ENCODE results near the gene MARCHF2.
A peak's percentile ranks its signal among the peaks of the same experiment; 100 is the strongest.
"Not testable (repeated sequence)": the region's sequence is repeated elsewhere in the genome, so short reads cannot be mapped to it uniquely, and the experiment has no call there.

MARCHF2 gene

DNA sequence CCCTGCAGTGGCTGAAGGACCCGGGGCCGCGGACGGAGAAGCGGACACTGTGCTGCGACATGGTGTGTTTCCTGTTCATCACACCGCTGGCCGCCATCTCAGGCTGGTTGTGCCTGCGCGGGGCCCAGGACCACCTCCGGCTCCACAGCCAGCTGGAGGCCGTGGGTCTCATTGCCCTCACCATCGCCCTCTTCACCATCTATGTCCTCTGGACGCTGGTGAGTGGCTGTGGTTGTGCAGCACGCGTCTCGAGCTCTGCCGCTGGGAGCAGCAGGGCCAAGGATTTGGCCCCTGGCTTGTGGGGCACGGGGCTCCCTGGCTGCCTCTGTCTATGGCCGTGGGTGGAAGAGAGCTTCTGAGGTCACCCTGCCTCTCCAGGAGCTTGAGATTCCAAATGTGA, 17.5 kb downstream of the MARCHF2 start:
- no peak for ATAC-seq
- no peak for TF ChIP-seq ZNF70 (CRISPR knock-in tag; IDR thresholded peaks at IDR 0.05)

DNA sequence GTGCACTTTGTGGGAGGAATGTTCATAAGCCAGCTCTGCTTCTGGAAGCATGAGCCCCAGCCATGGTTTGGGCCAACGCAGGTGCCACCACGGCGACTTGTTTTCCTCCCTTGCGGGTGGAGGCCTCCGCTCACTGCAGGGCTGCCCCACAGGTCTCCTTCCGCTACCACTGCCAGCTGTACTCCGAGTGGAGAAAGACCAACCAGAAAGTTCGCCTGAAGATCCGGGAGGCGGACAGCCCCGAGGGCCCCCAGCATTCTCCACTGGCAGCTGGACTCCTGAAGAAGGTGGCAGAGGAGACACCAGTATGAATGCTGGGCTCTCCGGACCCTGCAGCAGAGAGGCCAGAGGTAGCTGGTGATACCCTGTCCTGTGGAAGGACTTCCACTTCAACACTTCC, 25.1 kb downstream of the MARCHF2 start:
- ATAC-seq = no peak
- TF ChIP-seq, protein P1, sequence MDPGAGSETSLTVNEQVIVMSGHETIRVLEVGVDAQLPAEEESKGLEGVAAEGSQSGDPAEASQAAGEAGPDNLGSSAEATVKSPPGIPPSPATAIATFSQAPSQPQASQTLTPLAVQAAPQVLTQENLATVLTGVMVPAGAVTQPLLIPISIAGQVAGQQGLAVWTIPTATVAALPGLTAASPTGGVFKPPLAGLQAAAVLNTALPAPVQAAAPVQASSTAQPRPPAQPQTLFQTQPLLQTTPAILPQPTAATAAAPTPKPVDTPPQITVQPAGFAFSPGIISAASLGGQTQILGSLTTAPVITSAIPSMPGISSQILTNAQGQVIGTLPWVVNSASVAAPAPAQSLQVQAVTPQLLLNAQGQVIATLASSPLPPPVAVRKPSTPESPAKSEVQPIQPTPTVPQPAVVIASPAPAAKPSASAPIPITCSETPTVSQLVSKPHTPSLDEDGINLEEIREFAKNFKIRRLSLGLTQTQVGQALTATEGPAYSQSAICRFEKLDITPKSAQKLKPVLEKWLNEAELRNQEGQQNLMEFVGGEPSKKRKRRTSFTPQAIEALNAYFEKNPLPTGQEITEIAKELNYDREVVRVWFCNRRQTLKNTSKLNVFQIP (CRISPR knock-in tag; IDR thresholded peaks at IDR 0.05; ENCODE audit: borderline replicate concordance, low read depth) = no peak
- TF ChIP-seq RARB (CRISPR knock-in tag; IDR thresholded peaks at IDR 0.05) (no peak), ZC3H10 (CRISPR knock-in tag; IDR thresholded peaks at IDR 0.05) (no peak), OSR1 (CRISPR knock-in tag; IDR thresholded peaks at IDR 0.05) (no peak)
- TF ChIP-seq, protein P2, sequence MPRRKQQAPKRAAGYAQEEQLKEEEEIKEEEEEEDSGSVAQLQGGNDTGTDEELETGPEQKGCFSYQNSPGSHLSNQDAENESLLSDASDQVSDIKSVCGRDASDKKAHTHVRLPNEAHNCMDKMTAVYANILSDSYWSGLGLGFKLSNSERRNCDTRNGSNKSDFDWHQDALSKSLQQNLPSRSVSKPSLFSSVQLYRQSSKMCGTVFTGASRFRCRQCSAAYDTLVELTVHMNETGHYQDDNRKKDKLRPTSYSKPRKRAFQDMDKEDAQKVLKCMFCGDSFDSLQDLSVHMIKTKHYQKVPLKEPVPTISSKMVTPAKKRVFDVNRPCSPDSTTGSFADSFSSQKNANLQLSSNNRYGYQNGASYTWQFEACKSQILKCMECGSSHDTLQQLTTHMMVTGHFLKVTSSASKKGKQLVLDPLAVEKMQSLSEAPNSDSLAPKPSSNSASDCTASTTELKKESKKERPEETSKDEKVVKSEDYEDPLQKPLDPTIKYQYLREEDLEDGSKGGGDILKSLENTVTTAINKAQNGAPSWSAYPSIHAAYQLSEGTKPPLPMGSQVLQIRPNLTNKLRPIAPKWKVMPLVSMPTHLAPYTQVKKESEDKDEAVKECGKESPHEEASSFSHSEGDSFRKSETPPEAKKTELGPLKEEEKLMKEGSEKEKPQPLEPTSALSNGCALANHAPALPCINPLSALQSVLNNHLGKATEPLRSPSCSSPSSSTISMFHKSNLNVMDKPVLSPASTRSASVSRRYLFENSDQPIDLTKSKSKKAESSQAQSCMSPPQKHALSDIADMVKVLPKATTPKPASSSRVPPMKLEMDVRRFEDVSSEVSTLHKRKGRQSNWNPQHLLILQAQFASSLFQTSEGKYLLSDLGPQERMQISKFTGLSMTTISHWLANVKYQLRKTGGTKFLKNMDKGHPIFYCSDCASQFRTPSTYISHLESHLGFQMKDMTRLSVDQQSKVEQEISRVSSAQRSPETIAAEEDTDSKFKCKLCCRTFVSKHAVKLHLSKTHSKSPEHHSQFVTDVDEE (CRISPR knock-in tag; IDR thresholded peaks at IDR 0.05) = no peak

DNA sequence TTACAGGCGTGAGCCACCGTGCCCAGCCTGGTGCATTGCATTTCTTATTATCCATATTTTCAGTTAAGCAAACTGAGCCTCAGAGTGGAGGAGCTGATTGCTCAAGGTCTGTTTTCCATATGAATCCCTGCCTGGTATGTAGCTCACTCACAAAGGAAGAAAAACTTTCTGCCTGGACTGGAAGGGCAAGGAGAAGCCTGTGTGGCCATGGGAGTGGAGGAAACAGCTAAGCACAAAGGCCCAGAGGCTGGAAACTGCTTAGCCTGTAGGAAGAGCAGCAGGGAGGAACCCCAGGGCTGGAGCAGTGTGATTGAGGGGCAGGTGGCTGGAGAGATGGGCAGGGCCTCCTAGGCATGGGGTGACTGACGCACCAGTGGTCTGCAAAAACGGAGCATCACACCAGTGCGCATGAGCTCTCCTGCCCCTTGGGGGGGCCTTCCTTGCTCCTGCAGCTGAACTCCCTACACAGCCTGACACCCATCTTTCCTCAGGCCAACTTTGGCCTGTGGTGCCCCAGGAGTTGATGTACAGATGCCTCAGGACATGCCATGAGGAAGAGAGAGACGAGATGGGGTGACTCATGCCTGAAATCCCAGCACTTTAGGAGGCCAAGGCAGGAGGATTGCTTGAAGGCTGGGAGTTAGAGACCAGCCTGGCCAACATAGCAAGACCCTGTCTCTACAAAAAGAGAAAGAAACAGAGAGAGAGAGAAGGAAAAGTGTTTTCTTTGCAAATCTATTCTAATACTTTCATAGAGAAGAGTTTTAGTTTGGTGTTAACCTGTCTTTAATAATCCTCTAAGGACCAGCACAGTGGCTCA, 28.8 kb downstream of the MARCHF2 start:
- TF ChIP-seq, protein P2 (CRISPR knock-in tag; IDR thresholded peaks at IDR 0.05) = no peak
- no peak for TF ChIP-seq PPARA (CRISPR knock-in tag; IDR thresholded peaks at IDR 0.05; ENCODE audit: borderline replicate concordance)
- no peak for TF ChIP-seq ZNF70 (CRISPR knock-in tag; IDR thresholded peaks at IDR 0.05)
- ATAC-seq = no peak

DNA sequence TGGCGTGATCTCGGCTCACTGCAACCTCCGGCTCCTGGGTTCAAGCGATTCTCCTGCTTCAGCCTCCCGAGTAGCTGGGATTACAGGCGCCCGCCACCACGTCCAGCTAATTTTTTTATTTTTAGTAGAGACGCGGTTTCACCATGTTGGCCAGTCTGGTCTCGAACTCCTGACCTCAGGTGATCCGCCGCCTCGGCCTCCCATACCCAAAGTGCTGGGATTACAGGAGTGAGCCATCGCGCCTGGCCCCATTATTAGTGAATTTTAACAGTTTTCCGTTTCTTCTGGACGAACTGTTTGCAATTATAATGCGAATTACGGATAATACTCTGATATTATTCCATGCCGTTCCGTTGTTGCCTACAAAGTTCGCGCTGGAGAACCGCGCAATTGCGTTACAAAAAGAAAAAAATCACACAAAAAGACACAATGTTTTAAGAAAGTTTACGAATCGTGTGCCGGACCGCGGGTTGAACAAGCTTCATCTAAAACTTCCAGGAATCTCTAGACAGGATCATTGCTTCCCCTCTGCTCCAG, 31.1 kb downstream of the MARCHF2 start:
- ATAC-seq = not testable (repeated sequence)
- TF ChIP-seq ZNF70 (CRISPR knock-in tag; IDR thresholded peaks at IDR 0.05) = peak; percentile 99

DNA sequence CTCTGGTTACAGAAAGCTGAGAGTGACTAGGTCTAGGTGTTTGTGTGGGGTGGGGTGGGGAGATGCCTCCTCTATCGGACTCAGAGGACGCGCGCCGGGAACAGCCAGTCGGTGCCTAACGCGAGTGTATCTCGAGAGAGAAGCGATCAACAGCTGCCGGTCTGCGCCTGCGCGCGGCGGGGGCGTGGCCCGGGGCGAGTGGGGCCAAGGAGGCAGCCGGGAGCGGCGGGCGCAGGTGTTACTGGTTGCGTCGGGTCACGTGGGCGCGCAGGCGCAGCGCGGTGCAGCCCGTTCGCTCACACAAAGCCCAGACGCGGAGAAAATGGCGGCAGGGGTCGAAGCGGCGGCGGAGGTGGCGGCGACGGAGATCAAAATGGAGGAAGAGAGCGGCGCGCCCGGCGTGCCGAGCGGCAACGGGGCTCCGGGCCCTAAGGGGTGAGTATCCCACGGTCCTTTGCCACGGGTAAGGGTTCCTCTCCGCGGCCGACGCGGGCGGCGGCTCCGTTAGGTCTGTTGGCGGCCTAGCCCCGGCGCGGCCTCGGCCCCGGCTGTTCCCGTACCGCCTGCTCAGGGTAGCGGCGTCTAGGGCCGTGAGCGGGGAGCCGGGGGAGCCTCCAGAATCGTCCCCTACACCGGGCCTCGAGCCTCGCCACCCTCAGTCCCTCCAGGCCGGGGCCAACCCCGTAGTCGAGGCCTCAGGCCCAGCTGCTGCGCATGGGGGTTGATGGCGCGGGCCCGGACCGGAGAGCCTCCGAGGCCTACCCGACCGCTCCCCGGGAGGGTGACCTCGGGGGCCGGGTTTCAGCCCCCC, 31.8 kb downstream of the MARCHF2 start, which contains the start of gene HNRNPM:
TSS of gene HNRNPM (plus strand) at position 299 of the 811 bp plus-strand sequence. CDS start at position 323, 24 bp downstream.
- no peak for TF ChIP-seq SNAI2 (CRISPR knock-in tag; IDR thresholded peaks at IDR 0.05)
- TF ChIP-seq ZC3H10 (CRISPR knock-in tag; IDR thresholded peaks at IDR 0.05) = no peak
- TF ChIP-seq, protein P3, sequence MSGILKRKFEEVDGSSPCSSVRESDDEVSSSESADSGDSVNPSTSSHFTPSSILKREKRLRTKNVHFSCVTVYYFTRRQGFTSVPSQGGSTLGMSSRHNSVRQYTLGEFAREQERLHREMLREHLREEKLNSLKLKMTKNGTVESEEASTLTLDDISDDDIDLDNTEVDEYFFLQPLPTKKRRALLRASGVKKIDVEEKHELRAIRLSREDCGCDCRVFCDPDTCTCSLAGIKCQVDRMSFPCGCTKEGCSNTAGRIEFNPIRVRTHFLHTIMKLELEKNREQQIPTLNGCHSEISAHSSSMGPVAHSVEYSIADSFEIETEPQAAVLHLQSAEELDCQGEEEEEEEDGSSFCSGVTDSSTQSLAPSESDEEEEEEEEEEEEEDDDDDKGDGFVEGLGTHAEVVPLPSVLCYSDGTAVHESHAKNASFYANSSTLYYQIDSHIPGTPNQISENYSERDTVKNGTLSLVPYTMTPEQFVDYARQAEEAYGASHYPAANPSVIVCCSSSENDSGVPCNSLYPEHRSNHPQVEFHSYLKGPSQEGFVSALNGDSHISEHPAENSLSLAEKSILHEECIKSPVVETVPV (CRISPR knock-in tag; IDR thresholded peaks at IDR 0.05) = no peak
- ATAC-seq = peak; percentile 92

DNA sequence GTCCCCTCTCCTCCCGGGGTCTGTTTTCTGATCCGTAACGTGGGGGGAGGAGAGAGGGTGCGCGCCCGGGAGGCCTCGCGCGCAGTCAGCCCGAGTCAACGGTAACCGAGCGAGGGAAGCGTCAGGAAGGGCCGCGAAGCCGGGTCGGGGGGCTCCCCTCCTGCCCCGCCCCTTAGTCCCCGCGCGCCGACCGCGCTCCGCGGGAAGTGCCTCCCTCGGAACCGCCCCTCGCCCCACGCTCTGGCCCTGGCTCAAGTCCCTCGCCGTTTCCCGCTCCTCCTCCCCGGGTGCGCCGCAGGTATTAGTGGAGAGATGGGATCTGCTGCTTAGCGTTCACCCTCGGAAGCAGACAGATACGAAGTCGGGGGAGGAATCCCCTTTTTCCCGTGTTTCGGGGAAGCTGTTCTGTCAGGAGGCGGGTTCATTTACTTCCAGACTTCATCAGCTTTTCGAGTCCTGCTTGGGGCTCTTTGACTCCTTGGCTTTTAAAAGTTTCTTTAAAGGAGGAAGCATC, 32.4 kb downstream of the MARCHF2 start:
- peak; percentile 58 for ATAC-seq
- TF ChIP-seq BACH2 (CRISPR knock-in tag; IDR thresholded peaks at IDR 0.05; ENCODE audit: borderline replicate concordance) (no peak), ZNF565 (CRISPR knock-in tag; conservative IDR thresholded peaks at IDR 0.05; ENCODE audit: low read depth) (no peak), ZNF70 (CRISPR knock-in tag; IDR thresholded peaks at IDR 0.05) (no peak), ARNTL (CRISPR knock-in tag; IDR thresholded peaks at IDR 0.05; ENCODE audit: borderline replicate concordance, low read depth) (no peak), TCF4 (CRISPR knock-in tag; IDR thresholded peaks at IDR 0.05; ENCODE audit: borderline replicate concordance) (no peak), OSR1 (CRISPR knock-in tag; IDR thresholded peaks at IDR 0.05) (no peak), ZFP30 (CRISPR knock-in tag; IDR thresholded peaks at IDR 0.05) (no peak), ESRRG (CRISPR knock-in tag; IDR thresholded peaks at IDR 0.05) (no peak), PPARA (CRISPR knock-in tag; IDR thresholded peaks at IDR 0.05; ENCODE audit: borderline replicate concordance) (no peak), ZC3H10 (CRISPR knock-in tag; IDR thresholded peaks at IDR 0.05) (no peak)
- TF ChIP-seq, protein P4, sequence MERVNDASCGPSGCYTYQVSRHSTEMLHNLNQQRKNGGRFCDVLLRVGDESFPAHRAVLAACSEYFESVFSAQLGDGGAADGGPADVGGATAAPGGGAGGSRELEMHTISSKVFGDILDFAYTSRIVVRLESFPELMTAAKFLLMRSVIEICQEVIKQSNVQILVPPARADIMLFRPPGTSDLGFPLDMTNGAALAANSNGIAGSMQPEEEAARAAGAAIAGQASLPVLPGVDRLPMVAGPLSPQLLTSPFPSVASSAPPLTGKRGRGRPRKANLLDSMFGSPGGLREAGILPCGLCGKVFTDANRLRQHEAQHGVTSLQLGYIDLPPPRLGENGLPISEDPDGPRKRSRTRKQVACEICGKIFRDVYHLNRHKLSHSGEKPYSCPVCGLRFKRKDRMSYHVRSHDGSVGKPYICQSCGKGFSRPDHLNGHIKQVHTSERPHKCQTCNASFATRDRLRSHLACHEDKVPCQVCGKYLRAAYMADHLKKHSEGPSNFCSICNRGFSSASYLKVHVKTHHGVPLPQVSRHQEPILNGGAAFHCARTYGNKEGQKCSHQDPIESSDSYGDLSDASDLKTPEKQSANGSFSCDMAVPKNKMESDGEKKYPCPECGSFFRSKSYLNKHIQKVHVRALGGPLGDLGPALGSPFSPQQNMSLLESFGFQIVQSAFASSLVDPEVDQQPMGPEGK (CRISPR knock-in tag; IDR thresholded peaks at IDR 0.05; ENCODE audit: borderline replicate concordance) = no peak
